ELR (cell line): ENCODE measurements around the gene BRD4.
A peak's percentile ranks its signal among the peaks of the same experiment; 100 is the strongest.

Experiments
- DNase-seq: peaks from one replicate; pipeline ENCODE4 v3.0.0-alpha.2; 2015; ENCODE audit warnings: low read depth

Gene BRD4

DNA sequence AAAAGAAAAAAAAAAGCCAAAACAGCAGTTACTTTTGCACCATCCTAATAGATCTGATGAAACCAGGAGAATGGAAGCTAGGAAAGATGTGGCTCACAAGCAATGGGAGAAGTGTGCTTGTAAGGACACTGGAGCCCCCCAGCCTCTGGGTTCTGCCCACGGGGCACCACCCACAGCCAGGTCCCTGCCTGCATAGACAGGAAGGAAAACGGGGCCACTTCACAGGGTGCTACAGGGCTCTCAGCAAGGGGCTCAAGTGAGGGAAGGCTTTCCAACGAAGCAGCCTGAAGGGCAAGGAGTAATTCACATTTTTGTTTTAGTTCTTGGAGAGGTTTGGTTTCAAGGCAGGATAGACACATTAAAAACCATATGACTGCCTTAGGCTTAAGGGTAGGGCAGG is 42.7 kb downstream of the BRD4 start:
- DNase-seq = no peak

DNA sequence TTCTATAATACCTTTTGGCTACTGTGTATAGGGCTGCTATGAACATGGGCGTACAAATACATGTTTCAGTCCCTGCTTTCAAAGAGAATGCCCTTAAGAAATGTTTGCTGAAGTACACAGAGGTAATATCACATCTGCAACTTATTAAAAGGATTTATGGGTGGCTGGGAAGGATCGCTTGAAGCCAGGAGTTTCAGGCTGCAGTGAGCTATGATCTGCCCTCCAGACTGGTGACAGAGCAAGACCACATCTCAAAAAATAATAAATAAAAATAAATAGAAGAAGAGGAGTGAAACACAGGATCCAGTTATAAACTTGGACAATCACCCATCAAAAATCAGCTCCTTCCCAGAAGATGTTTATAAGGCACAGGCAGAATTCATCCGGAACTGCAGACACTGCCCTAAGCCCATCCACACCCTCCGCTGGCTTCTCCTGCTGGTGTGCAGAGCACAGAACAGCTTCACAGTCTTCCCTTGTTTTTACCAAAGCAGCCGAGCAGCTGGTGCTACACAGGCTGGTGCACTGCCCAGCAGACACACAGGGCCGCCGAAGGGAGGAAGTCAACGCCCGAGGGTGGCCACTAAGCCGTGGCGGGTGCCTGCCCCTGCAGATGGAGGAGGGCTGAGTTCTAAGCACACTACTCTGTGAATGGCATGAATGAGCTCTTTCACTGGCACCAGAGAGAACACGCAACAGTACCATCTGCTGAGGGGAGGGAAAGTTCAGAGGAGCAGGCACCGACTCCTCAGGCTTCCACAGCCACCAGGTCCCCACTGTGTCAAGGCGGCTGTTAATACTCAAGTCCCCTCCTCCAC is 44.0 kb downstream of the BRD4 start:
- DNase-seq = no peak

DNA sequence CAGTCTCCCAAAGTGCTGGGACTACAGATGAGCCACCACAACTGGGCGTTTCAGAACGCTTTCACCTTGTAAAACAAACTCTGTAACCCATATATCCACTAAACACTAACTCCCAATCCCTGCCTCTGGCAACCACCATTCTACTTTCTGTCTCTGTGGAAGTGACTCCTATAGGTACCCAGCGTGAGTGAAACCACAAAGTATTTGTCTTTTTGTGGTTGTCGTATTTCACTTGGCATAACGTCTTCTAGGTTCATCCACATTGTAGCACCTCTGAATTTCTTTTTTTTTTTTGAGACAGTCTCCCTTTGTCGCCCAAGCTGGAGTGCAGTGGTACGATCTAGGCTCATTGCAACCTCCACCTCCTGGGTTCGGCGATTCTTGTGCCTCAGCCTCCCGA is 44.8 kb downstream of the BRD4 start:
- no peak for DNase-seq

DNA sequence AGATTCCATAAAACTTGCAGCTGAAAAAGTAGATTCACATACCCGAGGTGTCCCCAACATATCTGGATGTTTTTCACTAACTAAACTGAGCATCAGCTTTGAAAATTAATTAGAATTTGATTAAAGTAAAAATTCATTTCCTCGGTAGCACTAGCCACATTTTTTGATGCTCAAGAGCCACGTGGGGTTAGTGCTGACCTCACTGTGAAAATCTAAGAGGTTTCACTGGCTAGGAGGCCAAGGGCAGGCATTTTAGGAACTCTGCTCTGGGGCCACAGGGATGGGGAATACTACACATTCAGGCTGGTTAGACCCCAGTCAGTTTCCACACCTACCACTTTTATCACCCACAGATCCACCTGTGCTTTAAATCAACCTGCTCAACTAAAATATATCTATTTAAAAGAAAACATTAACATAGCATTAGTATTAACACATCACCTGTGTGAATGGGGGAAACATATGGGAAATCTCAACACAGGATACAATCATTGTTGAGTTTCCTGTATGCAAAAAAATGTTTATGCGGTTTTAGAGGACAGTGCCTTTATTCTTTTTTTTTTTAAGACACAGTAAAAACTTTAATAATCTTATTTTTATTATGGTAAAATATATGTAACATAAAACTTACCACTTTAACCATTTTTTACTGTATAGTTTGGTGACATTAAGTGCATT is 45.5 kb downstream of the BRD4 start:
- no peak for DNase-seq

DNA sequence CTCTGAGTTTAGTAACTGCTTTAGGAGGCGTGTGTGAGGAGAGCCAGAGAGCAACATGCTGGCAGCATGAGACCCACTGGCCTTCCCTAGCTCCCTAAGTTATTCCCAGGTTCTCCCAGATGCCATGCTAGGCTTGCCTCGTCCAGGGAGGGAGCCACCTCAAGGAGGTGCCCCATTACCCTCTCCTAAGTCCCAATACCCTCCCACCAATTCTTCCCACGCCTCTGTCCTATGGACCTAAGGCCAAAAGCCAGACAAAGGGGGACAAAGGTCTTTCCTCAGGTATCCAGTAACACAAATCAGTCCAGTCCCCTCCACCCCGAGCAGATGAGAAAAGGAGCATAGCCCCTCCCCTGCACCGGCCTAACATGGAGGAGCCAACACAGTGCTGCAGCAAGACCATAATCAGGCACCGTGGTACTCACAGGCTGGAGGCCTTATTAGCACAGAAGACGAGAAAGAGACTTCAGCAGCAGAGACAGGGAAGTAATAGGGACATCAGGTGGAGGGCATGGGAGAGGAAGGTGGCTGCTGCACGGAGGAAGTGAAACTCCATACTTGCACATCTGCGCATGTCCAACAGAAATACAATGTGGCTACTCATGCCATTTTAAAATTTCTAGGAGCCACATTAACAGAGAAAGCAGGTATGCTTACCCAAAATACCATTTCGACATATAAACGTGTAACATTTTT is 46.3 kb downstream of the BRD4 start:
- no peak for DNase-seq

DNA sequence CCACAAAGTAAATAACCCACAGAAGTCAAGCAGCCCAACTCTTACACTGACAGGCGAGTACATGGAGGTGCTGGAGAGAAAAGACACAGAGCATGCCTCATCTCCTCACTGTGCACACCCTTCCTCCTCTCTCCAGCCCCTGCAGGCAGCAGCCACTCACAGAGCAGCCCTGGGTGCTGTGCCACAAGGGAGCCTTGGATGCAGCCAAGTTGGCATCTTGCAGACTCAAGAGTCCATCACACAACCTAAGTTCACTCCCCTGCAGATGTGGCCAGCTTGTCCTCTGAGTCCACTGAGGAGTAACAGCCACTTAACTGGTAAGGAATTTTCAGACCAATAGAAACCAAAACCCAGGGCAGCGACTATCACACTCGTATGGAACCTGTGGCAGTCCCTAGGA is 47.4 kb downstream of the BRD4 start:
- no peak for DNase-seq

DNA sequence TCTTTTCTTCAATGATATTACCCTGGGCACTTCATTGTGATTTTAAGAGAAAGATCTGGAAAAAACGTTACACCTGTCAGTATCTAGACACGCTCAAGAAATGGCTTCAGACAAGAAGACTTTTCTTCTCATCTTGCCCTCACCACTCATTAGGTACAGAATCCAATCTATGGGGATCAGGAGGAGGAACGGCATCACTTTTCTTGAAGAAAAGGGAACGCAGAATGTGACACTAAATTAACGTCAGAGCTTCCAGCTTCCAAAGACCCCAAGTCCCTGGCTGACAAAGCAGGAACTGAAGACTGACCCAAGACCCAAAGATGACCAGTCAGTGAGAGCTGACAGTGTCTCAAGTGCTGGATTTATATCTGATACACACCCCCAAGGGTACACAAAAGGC is 48.2 kb downstream of the BRD4 start:
- DNase-seq = no peak

DNA sequence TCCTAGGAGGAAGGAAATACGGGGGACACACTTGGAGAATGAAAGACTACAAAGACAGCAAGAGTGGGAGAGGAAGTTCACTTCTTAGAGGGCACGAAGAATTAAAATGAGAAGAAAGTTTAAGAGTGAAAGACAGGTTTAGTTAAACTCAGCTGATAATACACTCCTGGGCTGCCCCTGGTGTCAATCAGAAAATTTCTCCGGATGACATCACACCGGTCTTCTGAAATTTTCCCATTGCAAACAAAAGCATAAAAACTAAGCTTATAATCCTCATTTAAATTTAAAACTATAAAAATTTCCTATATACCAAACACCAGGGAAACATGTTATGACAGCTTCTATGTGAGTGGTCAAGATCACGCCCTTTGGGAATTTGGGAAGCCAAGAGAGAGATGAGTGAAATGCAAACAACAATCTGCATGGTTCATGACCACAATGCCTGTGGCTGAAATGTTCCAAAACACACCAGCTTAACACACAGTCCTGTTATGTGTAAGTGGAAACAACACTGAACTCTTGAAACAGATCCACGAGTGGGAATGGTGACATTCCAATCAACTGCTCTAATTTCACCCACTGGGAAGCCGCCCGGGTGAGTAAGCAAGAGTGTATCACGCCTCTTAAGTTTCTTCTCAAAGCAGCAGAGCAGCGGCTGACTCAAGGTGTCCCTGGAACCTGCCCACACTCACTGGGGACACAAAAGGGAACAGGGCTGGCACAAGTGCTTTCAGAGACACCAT is 49.0 kb downstream of the BRD4 start:
- DNase-seq = peak; percentile 68

DNA sequence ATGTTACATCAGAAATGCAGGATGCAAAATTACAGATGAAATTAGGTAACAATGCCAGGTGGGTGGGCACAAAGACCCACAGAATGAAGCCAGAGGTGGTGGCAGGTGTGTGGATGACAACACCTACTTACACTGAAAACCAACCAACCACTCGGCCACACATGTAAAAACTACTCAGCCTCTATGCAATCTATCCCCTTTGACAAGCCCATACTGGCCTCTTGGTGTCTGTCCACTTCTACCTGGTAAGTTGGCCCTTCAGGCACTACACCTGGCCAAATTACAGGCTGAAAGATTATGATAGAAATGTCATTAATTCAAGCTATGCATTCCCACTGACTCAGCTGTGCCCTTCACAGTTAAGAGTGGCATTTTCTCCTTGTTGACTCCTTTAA is 50.0 kb downstream of the BRD4 start:
- no peak for DNase-seq

DNA sequence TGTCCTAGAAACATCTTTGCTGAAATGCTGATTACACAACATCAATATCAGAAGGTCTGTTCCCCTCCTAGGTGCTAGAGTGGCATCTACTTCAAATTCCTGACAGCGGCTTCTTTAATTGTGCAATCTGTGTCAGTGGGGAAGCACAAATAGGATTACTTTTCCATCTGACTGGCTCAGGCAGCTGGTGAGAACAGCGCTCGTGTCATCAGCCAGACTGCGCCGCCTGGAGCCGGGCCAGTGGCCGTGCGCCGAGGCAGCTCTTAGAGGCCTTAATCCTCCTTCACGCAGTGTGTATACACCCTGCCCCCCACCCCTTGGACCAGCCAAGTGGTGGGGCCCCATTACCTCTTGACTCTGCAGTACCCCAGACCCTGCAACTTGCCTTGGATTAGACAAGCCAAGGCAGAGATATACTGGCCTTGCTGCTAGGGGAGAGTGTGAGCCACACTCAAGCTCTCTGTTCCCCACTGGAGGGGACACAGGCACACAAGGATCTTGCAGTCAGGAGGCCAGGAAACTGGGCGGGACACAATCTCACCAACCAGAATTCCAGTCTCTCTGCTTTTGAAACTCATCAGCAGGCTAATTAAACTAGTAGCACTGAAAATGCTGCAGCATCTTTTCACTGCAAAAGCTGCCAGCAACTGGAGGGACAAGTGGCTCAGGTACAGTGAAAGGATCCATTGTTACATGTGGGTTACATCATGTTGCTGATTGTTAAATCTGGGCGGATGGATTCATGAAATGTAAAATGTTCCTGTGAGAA is 51.2 kb downstream of the BRD4 start:
- DNase-seq = peak; percentile 77

DNA sequence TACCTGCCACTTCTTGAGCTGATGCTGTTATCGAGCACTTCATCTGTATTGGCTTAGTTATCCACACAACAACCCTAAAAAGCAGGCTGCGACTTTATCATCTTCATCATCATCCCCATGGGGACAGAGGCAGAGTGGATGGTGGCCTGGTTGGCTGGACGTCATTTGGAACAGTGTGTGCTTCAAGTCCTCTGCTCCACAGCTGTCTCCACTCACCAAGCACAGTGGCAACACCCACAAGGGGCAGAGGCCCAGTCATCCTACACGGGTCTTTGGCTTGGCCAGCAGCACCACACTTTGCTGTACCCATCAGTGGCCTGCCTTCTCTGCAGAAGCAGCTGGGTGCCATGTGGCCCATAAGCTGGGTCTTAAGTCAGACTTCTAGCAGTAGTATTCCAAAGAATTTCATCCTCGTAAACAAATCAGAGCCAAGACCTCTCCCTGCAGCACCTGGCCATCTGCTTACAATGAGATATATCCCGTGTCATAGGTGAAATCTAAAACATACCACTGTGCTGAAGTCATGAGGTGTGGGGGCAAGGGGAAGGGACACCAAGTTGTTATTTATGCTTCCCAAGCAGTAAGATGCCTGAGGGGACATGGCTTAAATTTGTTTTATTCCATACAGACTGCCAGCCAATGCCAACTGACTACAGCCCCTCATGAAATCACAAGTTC is 52.2 kb downstream of the BRD4 start:
- no peak for DNase-seq

DNA sequence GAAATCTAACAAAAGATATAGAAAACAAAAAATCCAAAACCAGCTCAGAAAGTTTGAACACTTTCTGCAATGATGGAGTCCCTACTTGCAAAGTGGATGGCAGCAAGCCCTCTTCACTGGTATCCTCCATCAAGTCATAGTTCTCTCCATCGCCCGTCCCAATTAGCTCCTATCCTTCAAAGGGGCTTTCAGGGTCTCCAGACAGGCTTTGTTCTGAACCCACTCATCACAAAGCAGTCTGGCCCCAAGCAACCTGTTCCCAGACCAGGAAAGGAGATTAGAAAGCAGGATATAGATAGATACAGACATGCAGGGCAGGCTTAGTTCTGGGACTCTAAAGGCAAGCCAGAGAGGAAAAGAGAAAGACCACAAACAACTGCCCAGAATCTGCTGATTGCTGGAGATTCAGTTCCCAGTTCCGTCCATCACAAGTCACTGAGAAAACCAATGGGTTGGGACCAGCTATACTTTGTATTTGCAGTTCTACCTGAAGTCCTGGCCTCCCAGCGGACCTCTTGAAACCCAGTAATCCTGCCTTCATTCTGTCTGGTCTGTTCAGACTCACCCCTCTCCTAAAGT is 52.9 kb downstream of the BRD4 start:
- DNase-seq = no peak

DNA sequence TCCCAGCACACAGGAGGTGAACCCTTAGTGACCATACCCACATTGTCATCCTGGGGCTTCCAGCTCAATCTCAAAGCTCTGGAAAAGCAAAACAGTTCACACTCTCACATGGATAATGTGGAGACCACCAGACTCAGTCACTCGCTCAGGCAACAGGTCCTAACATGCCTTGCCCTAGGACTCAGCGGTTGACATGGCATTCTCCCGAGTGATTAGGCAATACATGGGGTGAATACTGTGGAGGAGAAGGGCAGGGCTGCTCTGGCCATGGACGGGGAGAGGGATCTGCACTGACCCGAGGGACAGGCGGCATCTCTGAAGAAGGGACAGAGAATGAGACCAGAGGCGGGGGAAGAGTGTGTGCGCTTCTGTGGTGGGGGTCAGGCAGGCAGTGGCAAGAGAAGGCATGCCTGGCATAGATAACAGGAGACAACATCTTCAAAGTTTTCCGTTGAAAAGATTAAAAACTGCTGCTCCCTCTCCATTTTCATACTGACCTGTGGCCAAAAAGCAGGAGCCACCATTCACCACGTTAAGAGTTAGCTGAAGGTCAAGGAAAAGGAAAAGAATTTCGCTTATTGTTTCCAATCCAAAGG is 55.6 kb downstream of the BRD4 start:
- DNase-seq = no peak

DNA sequence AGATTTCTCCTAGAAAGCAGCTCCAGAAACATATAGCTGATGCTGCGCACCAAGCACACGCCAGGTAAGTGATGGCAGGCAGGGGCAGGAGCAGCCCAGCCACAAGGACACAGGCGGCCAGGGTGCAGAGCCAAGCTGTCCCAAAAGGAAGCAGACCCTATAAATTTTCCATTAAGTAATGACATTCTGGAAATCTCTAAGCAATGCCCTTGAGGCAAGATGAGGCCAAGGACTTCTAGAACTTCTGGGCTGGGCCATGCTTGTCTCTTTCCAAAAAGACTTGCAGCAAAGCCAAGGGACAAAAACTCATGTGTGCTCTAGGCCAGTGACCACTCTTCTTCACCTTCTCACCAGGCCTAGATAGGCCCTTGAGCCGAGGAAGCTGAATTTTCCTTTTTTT is 57.9 kb downstream of the BRD4 start:
- DNase-seq = no peak

DNA sequence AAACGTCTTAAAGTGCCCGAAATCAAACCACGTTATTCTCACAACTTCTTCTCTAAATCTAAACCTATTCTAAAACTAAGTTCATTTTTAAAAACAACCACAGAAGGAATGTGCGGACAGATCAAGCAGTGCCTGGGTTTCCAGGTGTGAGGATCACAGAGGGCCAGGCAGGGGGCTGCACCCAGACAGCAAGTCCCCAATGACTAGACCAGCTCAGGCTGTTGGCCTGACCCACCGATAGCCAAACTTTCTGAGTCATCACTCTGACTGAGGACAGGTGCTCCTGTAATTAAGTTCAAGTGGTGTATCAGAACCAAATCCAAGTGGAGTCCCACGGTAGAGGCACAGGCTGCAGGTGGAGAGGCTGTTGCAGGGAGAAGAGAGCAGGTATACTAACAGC is 62.5 kb downstream of the BRD4 start:
- DNase-seq = no peak

DNA sequence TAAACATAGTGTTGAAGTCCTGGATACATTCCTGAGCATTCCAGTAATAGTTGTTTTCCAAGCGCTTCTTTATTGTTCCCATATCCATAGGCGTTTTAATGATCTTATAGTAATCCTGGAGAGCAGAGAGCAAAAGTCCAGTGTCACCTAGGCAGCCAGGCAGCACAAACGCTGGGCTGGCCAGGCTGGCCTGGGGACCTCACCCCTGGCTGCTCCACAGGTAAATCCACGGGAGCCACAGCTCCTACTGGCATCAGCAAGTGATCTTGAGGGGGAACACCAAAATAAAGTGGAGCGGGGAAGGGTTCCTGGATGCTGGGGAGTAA is 63.4 kb downstream of the BRD4 start:
- no peak for DNase-seq

DNA sequence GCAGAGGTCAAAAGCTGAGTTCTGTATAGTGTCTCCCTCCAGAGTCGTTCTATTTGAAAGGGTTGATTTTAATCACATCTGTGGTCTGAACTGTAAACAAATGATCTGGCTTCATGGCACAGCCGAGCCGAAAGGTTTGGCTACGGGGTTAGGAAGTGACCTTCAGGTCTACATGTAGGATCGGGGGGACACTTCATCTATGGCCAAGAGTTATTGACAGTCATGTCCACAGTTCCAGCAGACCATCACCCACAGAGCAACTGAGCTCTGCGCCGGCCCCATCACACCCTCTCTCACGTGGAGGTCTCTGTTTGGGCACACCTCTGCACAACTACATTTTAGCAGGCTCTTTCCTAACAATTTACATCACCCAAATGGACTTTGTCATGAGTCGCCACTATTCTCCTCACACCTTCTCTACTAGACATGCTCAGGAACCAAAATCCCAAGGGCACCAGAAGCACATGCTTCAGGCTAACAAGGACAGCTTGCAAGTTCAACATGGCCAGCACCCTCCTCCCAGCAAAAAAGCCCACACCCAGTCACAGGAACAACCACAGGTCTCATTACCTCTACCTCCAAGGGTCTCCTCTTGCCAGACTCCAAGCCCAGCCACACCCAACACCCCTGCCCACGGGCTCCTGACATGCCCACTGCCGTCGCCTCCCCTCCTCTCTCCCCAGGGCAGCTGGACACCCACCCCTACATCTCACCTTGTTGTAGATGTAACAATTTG is 64.0 kb downstream of the BRD4 start:
- DNase-seq = no peak

DNA sequence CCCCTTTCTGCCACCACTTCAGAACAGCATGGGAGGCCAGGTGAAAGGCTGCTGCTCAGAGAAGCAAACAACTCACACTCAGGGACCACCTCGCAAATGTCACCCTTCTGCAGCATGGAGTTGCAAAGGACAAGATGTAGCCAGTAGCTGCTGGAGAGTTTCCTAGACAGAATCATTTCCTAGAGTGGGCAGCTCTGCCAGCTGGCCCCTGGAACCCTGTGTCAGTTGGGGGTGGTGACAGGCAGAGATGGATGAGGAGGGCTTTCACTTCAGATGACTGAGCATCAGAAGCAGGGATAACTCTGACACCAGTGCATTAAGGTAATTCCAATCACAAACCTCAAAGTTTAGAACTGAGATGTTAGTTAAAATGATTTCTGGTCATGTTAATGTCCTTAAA is 65.7 kb downstream of the BRD4 start:
- DNase-seq = no peak

DNA sequence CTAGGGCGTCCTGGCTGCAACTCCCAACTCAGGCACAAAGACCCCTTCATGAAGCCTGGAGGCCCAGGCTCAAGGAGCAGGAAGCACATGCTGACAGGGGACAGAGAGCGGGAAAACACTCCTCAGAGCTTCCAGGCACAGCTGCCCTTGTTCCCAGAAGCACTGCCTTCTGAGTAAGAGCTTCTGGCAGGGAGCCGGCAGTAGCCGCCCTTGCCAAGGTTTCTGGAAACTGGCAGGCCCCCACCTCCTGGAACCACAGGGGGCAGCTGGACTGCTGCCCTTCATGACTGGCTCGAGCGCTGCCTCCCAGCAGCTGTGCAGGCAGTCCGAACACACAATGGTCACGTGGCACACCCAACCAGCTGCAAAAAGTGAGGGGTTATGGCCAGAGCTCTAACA is 66.5 kb downstream of the BRD4 start:
- peak; percentile 81 for DNase-seq
